NCI-H1930 (cell line): ENCODE measurements around the gene PRELID1.

Source experiments
- DNase-seq, 2 experiments: peaks; one replicate each; lab custom pipeline; 2025; lab: John Stamatoyannopoulos, UW

Gene PRELID1

GRCh38 chr5:177314376-177315342 is 11.1 kb downstream of the PRELID1 start:
- DNase-seq: no peak

DNA sequence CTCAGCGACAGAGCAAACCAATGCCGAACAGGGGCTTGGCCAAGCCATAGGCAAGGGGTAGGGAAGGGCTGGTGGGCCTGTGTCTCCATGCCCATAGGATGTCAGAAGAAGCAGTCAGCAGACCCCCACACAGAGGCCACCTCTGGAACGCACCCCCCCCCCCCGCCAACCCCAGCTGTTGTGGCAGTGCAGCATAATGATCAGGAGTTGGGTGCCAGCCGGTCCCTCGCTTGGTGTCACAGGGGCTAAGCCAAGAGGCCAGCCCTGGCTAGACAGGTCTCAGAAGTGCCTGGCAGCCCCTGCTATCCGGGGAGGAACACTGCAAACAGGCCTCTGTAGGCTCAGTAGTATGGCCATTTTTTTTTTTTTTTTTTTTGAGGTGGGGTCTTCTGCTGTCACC is 11.8 kb downstream of the PRELID1 start:
- no peak for DNase-seq

DNA sequence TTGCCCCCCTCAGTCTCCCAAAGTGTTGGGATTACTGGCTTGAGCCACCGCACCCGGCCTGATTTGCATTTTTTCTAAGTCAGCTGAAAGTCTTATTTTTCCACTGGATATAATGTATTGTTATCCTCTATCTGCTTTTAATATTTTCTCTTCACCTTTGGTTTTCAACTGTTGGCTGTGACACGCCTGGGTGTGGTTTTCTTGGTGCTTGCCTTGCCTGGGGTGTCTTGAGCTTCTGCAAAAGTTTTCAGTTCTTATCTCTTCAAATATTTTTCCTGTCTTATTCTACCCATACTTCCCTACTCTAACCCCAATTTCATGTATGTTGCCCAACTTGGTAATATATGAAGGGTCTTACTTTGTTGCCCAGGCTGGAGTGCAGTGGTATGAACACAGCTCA is 12.4 kb downstream of the PRELID1 start:
- DNase-seq: no peak

GRCh38 chr5:177317959-177318377 is 14.4 kb downstream of the PRELID1 start:
- peak; percentile 5 to 19 for DNase-seq

DNA sequence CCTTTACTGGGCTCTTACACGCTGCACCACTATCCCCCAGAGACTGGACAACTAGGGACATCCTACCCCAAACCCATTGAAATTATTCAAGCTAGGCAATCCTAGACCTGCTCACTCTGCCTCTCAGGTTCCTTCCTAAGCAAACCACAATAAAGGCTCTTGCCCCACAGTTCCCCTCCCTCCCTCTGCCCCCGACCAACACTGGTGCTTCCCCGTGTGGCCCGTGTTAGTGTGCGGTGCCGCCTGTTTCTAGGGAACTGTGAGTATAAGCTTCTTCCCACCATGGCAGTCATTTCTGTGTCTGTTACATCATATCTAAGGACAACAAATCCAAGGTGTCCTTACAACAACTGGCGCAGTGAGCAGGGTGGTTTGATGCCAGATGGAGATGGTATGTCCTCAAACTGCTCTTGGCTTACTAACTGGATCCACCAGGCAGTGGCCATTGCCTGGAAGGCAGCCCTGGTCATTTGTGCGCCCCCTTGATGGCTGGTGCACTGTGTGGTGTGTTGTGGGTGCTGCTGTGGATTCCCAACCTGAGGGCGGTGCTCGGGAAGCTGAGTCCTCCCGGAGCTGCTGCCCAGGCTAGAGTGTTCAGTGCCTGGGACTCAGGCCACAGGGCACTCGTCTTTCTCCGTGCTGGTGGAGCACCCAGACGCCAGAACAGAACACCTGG is 16.5 kb downstream of the PRELID1 start:
- no peak for DNase-seq

DNA sequence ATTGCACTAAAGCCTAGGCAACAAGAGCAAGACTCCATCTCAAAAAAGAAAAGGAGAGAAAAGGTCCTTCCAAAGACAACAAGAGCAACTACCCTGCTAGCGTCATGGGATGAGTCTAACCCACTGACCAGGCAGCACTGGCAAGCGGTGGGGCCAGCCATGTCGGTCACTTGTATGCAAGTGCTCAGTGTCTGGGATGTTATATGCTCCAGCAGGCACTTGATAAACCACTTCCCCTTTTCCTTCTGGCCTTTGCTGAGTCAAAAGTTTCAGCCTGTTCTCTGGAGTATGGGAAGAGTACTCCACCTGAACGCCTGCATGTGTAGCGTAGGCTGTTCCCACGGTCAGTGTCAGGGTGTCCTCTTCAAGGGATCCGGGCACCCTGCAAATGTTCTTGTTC is 17.3 kb downstream of the PRELID1 start:
- no peak for DNase-seq

DNA sequence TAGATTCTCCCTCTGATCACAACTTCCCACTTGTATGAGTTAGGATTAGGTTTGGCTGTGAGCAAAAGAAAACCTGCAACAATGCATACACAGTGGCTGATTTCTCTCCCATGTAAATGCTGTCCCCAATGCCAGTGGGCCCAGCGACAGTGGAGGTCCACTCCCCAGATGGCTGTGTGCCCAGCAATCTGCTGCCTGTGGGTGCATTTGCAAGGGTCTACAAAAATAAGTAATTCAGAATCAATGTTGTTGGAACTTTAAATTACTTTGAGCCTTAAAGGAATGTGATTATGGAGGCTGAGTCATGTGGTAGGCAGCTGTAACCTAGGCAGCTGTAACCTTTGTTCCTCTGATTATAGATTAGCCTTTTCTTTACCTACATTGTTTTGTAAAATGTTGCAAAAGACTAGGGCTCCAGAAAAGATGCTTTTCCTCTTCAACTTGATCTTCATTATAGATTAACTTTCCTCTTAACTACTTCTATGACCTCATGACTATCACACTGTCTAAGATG is 22.3 kb downstream of the PRELID1 start:
- DNase-seq: no peak

DNA sequence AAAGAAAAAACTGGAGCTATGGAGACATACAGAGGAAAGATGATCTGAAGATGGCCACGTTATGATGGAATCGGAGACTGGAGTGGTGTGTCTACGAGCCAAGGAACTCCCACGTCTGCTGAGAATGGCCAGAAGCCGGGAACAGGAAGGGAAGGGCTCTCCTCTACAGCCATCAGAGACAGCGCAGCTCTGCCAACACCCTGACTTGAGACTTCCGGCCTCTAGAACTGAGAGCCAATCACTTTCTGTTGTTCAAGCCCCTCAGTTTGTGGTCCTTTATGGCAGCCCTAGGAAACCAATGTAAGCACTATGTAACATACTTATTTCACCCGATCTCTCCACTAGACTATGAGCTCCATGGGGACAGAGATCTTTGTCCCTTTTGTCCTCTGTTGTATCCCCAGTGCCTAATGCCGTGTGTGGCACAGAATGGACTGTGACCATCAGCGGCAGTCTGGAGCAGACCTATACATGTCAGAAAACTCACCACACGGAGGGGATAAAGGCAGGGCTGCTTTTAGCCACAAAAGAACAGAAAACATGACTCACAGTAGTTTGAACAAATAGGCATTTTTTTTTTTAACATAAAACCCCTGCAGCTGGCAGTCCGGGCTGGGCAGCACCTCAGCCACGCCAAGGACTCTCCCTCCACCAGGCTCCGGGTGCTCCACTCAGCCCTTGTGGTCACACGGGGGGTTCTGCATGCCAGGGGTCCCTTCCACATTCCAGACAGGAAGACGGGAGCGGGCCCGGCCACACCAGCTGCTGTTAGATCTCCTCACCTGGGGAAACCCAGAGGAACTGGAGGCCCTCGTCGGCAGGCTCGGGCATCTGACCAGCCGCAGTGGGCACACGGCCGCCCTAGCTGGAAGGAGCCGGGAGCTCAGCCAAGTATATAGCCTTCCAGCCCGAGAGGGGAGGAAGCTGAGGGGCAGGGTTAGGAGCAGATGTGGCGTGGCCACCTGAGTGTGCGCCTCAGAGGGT is 24.2 kb downstream of the PRELID1 start:
- no peak for DNase-seq

GRCh38 chr5:177328545-177329231 is 25.1 kb downstream of the PRELID1 start:
- DNase-seq: no peak

- no peak for DNase-seq
These were observed 26.3 kb downstream of the PRELID1 start for GRCh38 chr5:177329883-177330282.

GRCh38 chr5:177330991-177331842 is 27.6 kb downstream of the PRELID1 start:
- DNase-seq: no peak

DNA sequence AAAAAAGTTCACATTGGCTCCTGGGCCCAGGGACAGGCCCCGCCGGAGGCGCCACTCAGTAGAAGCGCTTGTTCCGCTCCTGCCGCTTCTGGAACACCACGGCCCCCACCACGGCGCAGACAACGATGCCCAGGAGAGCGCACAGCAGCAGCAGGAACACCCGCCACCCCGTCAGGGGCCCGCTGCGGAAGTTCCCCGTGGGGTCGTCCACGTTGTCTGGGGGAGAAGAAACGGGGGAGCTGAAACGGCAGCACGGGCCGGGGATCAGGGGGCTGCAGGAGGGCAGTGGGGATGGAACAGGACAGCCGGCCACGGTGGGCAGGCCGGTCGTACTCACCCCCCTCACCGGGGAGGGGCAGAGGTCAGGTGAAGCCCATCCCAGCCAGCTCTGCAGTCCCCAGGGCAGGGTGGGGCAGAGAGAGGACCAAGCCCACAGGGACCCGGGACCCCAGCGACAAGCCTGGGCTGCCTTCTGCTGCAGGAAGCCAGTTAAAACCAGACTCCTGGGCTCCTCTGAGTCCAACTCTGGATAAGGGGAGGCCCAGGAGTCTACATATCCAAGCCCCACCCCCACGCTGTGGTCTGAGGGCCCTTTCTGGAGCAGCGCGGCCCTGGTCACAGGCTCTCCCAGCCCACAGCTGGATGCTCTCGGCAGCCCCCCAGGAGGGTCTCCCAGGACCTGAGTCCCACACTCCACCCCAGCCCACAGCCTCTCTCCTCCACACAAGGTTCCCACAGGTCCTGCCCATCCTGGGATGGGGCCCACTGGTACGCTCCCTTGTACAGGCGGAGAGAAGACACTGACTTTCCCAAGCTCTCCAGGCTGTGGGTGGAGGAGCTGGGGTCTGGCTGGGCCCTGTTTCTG is 28.7 kb downstream of the PRELID1 start:
- no peak for DNase-seq

DNA sequence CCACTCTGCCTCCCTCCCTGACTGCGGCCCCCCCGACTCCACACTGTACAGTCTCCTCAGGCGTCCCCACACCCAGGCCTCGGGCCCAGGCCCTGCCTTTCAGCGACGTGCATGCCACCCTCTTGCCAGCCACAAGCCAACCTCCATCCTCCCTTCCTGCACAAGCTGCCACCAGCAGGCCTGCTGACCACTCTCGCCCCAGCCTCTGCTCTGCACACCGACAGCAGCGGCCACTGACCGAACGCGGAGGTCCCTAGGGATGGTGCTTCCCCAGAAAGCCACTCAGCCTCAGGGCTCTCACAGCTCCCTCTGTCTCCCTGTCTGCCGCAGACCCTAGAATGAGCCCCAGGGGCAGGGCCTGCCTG is 29.3 kb downstream of the PRELID1 start:
- no peak for DNase-seq

DNA sequence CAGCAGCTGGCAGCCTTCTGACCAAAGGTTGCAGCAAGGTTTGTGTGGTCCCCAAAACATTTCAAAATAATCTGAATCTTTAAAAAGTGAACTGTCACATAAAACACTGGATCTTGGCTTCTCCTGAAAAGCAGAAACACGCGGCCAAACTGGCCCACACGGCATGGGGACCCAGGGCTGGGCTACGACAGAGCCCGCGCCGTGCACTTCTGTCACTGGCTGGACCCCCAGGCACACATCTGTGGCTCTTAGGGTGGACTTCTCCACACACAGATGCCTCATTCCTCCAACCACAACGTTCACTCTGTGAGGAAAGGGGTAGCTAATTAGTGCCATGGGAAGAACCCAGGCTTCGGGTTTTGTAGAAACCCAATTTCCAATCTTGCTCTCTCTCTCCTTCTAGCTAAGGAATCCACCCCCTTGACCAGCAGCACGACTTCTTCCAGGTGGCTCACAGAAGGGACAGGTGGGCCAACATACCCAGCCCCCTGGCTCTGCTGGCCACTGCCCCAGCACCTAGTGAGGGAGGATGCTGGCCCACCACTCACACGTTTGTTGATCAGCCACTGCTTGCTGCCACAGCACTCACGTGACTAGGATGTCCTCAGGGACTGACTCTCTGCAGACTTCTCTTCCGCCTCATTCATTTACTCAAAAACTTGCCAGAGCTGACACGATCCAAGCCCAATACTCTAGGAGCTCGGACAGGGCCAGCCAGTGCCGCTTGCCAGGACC is 30.0 kb downstream of the PRELID1 start:
- no peak for DNase-seq

GRCh38 chr5:177334155-177334551 is 30.6 kb downstream of the PRELID1 start:
- DNase-seq: no peak

DNA sequence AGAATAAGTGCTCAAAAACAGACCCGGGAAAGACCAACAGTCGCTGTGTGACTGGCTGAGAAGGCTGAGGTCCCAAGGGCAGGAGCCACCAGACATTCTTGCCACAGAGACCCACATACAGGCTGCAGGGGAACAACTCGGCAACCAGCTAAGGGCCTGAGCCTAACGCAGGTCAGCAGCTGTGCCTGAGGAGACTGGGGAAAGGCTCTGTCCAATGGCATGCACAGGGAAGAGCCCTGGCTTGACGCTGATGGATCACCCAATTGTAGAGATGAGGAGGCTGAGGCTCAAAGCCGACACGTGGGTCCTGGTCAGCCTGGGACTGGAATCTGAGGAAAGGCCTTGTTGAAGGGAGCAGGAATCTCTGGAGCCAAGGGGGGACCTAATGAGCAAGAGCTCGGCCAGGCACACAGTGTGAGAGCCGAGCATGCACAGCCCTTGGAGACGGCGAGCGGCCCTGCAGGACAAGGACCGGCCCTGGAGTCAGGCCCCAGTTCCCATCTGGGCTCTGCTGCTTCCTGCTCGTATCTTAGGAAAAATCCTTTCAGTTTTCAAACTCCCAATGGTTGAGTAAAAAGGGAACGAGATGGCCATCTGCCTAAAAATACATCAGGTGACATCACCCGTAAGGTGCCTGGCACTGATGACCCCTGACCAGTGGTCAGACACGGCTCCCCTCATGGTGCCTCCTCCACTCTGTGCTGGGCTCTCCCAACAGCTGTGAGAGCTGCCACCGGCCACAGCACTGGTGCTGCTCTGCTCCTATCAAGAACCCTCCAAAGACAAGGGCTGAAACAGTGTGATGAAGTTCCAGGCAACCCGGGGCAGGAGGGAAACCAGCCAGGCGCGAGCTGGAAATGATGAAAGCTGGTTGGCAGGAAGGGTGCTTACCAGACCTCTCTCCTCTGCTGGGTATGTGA is 31.4 kb downstream of the PRELID1 start:
- no peak for DNase-seq

DNA sequence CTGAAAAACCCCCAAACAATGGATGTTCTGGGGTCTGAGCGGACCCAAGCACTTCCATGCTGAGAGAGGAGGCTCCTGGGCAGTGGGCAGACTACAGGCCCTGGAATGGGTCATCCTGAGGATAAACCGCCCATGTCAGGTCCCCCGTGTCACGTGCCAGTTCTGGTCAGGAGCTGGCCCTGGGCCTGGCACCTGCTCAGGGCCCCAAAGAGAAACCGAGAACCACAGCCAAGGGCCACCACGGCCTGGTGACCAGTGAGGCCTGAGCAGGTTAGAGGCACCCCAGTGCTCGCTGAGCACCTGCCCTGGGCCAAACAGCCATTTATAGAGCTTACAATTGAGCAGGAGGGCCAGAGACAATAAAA is 32.1 kb downstream of the PRELID1 start:
- DNase-seq: no peak

- DNase-seq: no peak
These were observed 32.5 kb downstream of the PRELID1 start for GRCh38 chr5:177336112-177336511.
